ENCODE measurements around the gene SLC6A18.
"Not testable (repeated sequence)": the region's sequence is repeated elsewhere in the genome, so short reads cannot be mapped to it uniquely, and the experiment has no call there.

DNA sequence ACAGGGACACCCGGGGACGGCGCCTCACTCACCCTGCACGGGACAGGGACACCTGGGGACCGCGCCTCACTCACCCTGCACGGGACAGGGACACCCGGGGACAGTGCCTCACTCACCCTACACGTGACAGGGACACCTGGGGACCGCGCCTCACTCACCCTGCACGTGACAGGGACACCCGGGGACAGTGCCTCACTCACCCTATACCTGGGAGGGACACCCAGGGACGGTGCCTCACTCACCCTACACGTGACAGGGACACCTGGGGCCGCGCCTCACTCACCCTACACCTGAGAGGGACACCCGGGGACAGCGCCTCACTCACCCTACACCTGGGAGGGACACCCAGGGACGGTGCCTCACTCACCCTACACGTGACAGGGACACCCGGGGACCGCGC, 65.8 kb downstream of the SLC6A18 start:
- TF ChIP-seq, protein P1, sequence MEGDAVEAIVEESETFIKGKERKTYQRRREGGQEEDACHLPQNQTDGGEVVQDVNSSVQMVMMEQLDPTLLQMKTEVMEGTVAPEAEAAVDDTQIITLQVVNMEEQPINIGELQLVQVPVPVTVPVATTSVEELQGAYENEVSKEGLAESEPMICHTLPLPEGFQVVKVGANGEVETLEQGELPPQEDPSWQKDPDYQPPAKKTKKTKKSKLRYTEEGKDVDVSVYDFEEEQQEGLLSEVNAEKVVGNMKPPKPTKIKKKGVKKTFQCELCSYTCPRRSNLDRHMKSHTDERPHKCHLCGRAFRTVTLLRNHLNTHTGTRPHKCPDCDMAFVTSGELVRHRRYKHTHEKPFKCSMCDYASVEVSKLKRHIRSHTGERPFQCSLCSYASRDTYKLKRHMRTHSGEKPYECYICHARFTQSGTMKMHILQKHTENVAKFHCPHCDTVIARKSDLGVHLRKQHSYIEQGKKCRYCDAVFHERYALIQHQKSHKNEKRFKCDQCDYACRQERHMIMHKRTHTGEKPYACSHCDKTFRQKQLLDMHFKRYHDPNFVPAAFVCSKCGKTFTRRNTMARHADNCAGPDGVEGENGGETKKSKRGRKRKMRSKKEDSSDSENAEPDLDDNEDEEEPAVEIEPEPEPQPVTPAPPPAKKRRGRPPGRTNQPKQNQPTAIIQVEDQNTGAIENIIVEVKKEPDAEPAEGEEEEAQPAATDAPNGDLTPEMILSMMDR (IDR thresholded peaks at IDR 0.05) = not testable (repeated sequence)
- TF ChIP-seq POLR2A (IDR thresholded peaks at IDR 0.05) = not testable (repeated sequence)

All from esophagus squamous epithelium (tissue), 4 donors.